GM18909 (cell line): ENCODE results near the gene IGSF6.
"Not testable (repeated sequence)": the region's sequence is repeated elsewhere in the genome, so short reads cannot be mapped to it uniquely, and the experiment has no call there.

Source experiments
- ATAC-seq: cut with Tn5 transposase; IDR thresholded peaks from one replicate; pipeline ENCODE4 v1.9.1; 2021; ENCODE audit warnings: mild to moderate bottlenecking; ENCODE audit not compliant: unreplicated experiment, poor library complexity

The IGSF6 gene

DNA sequence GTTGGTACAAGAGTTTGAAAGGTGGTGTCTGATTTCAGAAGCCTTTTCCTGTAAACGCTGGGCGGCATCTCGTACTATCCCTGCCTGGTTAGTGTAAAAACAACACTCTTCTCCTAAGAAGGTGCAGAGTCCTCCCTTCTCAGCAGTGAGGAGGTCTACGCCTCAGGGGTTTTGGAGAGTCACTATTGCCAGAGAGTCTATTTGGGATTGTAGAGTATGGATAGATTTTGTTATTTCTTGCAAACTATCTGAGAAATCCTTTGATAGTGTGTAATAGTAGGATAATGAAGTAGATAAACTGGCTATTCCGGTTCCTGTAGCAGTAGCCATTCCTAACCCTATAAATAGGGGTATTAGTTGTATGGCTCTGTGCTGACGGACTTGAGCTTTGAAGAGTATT, 21.5 kb downstream of the IGSF6 start:
- not testable (repeated sequence) for ATAC-seq

- ATAC-seq: not testable (repeated sequence)
These were observed 22.5 kb downstream of the IGSF6 start for GRCh38 chr16:21629616-21630539.

- no peak for ATAC-seq
These were observed 23.6 kb downstream of the IGSF6 start for GRCh38 chr16:21628772-21629171.

- ATAC-seq: no peak
These were observed 24.2 kb downstream of the IGSF6 start for GRCh38 chr16:21628121-21628726.

- no peak for ATAC-seq
These were observed 25.6 kb downstream of the IGSF6 start for GRCh38 chr16:21626659-21627277.

- ATAC-seq: no peak
These were observed 27.4 kb downstream of the IGSF6 start for GRCh38 chr16:21625026-21625425.

GRCh38 chr16:21622545-21622944, 29.9 kb downstream of the IGSF6 start:
- ATAC-seq: no peak

DNA sequence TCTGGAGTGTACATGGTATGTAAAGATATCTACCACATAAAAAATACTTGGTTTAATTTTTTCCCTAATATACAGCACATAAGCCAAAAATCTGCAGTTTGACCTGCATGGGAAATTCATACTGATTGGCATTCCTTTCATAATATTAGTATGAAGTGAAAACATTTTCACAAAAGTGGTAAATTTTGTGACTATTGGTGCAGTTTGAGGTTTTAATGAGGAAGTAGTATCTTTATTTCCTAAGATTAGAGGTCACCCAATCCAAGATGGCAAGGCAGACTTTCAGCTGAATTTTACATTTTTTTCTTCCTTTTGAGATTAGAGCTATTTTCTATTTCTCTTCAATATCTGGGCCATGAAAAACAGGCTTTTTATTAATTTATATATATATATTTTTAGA, 31.8 kb downstream of the IGSF6 start:
- ATAC-seq: no peak

GRCh38 chr16:21619765-21620425, 32.5 kb downstream of the IGSF6 start:
- no peak for ATAC-seq

- no peak for ATAC-seq
These were observed 34.1 kb downstream of the IGSF6 start for GRCh38 chr16:21618281-21618680.

DNA sequence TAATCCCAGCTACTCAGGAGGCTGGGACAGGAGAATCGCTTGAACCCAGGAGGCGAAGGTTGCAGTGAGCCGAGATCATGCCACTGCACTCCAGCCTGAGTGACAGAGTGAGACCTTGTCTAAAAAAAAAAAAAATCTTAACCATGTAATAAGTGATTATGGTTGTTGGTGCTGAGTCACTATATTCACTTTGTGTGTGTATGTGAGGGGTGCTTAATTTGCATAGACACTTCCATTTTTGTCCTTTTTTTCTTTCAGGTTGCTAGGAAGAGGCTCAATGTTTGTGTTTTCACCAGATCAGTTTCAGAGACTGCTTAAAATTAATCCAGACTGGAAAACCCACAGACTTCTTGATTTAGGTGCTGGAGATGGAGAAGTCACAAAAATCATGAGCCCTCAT, 34.8 kb downstream of the IGSF6 start:
- ATAC-seq: no peak

- ATAC-seq: no peak
These were observed 37.5 kb downstream of the IGSF6 start for GRCh38 chr16:21614896-21615295.

DNA sequence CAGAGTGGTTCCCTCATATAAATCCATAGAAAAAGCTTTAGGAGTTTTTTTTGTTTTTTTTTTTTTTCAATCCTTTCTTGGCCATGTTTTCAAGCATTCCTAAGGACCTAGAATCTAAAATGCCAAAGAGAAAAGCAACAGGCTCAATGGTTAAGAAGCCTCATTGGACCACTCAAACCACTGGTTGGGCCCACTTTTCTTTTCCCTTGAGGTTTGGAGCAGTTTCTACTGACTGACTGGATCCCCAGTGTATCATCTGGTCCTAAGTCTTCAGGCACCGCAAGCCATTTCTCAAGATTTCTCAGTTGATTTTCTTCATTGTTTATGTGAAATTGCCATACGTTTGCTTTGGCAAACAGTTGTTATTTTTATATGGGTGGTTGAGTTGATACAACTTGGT, 38.6 kb downstream of the IGSF6 start:
- ATAC-seq: no peak

GRCh38 chr16:21613361-21613760, 39.0 kb downstream of the IGSF6 start:
- no peak for ATAC-seq

- ATAC-seq: no peak
These were observed 40.6 kb downstream of the IGSF6 start for GRCh38 chr16:21611556-21612384.

DNA sequence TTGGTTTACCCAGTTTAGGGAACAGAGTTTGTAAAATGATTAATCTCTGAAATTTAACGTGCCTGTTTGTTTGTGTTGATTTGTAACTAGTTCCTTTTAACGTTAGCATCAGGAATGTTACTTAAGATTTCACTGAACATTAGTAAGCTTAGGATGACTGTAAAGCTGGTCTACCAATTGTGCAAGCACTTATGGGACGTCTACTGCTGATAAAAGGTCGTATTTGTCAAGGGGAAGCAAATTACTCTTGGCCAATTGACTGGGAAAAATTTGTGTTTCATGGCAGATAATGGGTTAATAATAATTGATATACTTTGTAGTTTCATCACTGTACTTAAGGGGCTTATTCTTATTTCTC, 41.2 kb downstream of the IGSF6 start:
- ATAC-seq: no peak

DNA sequence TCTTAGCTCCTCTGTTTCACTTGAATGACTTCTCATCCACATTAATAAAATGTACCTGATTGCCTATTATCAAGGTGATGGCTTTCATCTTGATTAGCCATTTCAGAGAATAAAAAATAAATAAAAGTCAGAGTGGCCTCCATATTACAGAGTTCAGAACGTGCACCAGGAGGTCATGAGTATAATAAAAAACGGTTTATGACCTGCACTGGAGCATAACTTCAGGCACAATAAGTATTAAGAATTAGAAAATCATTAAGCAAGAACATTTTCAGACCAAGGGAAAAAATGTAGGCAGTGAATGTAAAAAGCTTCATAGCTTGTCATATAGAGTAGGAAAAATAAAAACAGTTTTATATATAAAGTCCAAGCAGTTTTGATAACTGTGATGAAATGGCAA, 41.6 kb downstream of the IGSF6 start:
- ATAC-seq: no peak

DNA sequence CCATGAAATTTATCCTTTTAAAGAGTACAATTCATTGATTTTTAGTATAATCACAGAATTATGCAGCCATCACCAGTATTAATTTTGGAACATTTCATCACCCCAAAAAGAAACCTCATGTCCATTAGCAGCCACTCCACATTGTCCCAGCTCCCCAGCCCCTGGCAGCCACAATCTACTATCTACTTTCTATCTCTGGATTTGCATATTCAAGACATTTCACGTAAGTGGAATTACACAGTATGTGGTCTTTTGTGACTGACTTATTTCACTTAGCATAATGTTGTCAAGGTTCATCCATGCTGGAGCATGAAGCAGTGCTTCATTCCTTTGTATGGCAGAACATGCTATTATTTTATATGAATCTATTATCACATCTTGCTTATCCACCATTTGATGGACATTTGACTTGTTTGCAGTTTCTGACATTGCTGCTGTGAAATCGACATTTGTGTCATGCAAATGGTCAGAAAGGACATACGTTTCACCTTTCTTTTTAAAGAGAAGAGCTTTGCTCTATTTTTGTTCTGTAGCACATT, 42.3 kb downstream of the IGSF6 start:
- no peak for ATAC-seq

- ATAC-seq: no peak
These were observed 43.6 kb downstream of the IGSF6 start for GRCh38 chr16:21608639-21609328.
